DMS79 treated with DMSO at 0.1 percent for 48 hours (cell line): ENCODE data around the gene PPP2R1B.
"Not testable (repeated sequence)": the region's sequence is repeated elsewhere in the genome, so short reads cannot be mapped to it uniquely, and the experiment has no call there.

Source experiments
- DNase-seq: peaks from one replicate; lab custom pipeline; 2025; lab: John Stamatoyannopoulos, UW

The PPP2R1B gene

DNA sequence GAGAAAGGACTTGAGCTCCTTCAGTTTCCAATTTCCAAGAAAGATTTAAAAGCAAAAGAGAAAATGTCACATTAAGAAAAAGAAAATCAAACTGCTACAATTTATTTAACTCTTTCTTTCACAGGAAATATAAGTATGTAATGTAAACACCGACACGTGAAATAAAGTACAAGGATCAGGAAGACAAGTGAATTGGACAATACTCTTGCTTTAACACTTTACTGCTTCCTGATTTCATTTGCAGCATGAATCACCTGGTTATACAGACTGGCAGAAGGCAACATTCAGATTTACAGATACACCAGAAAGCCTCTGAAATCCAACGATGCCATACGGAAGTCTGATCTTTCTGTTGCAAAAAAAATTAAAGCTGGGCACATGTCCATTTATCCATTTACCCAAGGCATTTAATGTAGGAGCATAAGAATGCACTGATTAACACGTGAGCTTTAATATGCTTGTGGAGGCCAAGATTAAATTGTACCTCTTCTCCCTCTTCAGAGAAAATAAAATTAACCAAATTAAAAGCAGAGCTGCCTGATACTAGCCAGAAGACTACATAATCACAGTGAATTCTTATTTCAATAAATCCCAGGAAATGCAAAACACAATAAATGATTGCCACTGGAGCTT is 16.0 kb upstream of the PPP2R1B start:
- DNase-seq = no peak

DNA sequence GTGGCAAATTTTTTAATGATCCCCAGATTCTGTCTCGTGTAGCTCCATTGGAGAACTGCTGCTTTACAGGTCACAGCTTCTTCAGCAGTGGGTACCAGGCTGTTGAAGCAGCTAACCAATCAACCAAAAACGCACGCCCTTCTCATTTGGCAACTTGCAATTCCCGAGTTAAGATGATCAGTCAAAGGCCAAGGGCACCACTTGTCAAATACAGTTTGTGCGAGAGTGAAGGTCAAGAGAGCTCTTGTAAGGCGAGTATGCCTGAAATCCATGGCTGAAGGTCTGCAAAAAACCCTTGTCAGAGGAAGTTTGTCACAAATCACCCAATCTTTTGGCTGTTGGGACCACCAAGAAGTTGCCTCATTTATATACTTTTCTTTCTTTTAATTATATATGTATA is 12.9 kb upstream of the PPP2R1B start:
- no peak for DNase-seq

DNA sequence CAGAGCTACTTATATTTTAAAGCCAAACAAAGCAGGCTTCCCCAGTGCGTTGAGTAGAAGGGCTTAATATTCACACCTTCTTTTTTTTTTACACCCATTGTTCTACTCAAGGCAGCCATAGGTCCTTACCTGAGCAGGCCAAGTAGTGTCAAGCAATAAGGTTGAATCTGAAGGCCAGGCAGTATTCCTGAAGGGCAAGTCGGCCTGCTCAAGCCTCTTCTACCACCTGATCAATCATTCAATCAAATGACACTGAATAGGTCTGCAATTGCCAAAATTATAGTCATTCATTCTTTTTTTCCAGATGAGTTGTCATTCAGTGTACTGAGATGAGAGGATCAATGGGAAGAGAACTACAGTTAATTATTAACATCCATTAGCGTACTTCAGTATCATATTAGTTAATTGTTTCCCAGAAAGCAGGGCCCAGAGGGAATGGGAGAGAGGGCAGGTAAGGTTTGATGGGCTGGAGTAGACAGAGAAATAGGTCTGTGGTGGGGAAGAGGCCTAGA is 11.9 kb upstream of the PPP2R1B start:
- DNase-seq = no peak

DNA sequence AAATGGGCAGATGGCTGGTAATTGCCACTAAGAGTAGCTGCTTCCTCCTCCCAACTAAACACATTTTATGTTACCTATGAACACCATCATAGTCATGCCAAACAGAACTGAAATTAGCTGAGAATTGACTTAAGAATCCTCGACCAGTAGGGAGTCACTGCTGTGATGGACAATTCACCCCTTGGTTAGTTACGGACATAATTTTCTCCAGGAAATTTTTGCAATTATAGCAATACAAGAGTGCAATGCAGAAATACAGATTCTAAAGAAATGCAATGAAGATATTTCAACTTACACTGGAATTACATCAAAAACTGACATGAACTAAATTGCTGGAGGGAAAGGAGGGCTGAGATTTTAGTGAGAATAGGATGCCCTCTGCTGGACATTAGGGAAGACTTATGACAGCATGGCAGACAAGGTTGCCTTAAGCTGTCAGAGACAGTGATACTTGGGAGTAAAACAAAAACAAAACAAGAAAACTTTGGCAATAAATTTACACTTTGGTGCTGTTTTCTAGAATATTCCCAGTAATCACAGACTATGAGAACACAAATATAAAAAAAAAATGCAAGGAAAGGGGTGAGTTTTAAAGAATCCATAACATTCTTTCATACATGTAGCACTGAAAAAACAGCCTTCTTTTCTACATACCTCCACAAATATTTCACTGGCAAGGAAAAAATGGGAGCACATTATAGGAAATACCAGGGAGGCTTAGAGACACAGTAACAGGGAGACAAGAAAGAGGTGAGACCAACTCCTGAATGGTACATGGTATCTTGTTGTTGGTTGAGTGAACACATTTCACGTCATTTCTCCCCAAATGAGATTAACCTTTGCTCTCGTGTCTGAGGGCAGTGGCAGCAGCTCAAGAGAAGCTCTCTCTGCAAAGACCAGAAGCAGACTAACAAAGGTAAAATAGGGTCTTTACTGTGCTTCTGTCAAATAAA is 11.2 kb upstream of the PPP2R1B start:
- peak; percentile 85 for DNase-seq

DNA sequence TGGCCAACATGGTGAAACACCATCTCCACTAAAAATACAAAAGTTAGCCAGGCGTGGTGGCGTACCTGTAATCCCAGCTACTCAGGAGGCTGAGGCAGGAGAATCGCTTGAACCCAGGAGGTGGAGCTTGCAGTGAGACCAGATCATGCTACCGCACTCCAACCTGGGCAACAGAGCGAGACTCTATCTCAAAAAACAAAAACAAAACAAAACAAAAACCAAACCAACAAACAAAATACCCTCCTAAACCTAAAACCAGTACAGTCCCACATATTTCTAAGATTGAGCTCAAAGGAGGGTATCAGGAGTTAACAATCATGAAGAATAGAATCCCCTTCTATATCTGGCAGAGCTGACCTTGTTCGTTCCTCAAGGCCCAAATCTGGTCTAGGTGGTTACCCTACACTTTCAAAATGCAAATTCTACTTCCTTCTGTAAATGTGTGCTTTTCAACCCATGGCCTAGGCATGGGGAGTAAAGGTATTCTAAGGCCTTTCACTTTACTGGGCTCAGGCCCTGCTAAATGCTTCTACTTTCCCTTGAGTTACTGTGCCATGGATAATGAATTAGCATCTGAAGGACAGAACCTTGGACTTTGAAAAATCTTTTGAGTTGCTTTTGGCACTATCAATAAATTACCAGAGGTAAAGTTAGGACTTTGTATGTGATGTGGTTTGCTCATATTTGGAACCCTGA is 10.4 kb upstream of the PPP2R1B start:
- no peak for DNase-seq

GRCh38 chr11:111774955-111775710 is 8.9 kb upstream of the PPP2R1B start:
- no peak for DNase-seq

GRCh38 chr11:111772535-111772934 is 6.3 kb upstream of the PPP2R1B start:
- no peak for DNase-seq

DNA sequence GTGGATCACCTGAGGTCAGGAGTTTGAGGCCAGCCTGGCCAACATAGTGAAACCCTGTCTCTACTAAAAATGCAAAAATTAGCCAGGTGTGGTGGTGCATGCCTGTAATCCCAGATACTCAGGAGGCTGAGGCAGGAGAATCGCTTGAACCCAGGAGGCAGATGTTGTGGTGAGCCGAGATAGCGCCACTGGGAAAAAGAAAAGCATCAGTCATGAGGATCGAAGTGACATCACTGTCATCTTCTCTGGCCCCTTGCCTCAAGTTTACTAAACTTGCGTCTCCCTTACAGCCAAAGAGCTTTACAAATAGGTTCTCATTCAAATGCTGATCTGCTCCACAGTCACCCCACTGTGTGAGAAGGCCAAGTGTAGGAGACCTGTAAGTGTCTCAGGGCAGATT is 5.0 kb upstream of the PPP2R1B start:
- not testable (repeated sequence) for DNase-seq

DNA sequence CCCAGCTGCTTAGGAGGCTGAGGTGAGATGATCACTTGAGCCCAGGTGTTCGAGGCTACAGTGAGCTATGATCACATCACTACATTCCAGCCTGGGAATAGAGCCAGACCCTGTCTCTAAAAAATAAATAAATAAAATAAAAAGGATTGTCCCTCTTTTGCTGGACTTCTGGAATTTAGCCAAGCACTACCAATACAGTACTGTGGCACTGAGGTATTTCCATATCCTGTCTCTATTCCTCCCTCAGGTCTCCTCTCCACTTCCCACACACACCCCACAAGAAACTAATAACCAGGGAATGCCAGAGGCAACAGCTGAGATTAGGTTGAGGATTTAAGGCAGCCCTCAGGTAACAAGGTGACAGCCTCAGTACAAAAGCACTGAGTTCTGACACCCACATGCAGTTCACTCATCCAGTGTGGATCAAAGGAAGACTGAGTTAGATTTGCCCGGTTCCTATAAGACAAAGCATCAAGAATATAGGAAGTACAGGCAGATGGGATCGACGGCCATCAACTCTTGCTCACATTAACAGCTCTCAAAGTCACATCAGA is 4.5 kb upstream of the PPP2R1B start:
- peak; percentile 54 for DNase-seq

- no peak for DNase-seq
These were observed 599 bp upstream of the PPP2R1B start for GRCh38 chr11:111766834-111767142.

- DNase-seq = peak; percentile 40
These were observed 737 bp downstream of the PPP2R1B start for GRCh38 chr11:111765320-111765983.

DNA sequence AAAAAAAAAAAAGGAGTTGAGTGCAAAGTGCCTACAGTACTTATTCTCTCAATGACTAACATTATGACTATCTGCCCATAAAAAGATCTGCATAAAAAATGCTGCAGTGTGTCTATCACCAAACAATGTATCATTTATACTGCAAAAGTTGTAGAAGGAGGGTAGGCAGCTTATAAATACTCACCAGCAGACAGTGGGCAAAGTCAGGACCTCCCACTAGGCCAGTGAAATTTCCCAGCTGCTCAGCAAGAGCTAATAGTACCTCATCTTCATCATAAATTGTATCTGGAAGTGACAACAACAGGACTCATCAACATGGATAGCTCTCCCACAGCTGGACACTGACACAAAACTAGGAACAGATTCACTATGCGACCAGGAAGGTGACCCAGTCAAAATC is 1.6 kb downstream of the PPP2R1B start:
- DNase-seq = no peak

DNA sequence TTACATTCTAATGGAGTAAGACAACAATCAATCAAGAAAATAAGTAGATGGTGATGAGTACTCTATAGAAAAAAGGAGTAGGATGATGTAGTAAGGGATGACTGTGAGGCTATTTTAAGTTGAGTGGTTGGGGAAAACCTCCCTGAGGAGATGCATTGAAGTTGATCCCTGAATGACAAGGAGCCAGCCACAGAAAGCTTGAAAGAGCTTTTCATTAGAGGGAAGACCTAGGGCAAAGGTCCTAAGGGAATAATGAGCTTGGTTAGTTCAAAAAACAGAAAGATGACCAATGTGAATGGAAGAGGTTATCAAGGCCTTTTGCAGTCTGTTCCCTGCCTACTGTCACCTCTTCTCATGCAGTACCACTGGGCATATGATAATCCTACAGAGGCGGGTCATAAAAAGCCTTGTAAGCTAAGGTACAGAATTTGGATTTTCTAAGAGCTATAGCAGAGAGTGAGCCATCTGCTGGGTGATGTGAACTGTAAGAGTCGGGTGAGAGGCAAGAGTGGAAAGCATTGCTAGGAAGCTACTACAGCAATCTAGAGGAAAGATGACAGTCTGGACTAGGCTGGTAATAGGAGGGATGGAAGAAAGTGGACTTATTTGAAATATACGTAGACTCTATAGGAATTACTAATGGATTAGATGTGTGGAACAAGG is 3.1 kb downstream of the PPP2R1B start:
- DNase-seq = no peak

DNA sequence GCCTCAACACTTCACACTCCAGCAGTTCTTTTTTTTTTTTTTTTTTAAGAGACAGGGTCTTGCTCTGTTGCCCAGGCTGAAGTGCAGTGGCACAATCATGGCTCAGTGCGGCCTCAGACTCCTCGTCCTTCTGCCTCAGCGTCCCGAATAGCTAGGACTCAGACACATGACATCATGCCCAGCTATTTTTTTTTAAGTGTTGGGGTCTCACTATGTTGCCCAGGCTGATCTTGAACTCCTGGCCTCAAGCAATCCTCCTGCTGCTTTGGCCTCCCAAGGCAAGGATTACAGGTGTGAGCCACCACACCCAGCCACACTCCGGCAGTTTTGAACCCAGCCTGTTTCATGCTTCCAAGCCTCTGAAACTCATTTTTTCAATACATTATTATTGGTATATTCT is 3.7 kb downstream of the PPP2R1B start:
- DNase-seq = no peak

GRCh38 chr11:111761036-111761435 is 5.2 kb downstream of the PPP2R1B start:
- DNase-seq = no peak

DNA sequence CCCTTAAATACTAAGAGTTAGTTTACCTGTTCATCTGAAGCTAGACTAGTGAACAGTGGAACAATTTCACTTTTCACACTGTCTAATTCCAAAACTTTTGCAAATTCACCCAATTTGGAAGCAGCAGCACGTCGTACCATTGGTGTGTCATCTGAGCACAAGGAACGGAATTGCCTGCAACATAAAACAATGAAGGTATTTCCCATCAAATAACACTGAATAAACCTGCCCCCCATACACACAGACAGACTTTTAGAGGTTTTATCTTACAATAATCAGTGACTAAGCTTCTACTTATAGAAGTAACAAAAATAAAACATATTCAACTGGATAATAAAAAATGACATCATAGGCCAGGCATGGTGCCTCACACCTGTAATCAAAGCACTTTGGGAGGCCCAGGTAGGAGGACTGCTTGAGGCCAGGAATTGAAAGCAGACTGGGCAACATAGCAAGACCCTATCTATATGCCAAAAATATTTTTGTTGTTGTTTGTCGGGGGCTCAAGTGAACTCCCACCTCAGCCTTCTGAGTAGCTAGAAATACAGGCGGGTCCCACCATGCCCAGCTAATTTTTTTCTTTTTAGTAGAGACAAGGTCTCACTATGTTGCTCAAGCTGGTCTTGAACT is 6.3 kb downstream of the PPP2R1B start:
- DNase-seq = no peak

GRCh38 chr11:111759376-111759775 is 6.8 kb downstream of the PPP2R1B start:
- no peak for DNase-seq

GRCh38 chr11:111756097-111756496 is 10.1 kb downstream of the PPP2R1B start:
- no peak for DNase-seq

DNA sequence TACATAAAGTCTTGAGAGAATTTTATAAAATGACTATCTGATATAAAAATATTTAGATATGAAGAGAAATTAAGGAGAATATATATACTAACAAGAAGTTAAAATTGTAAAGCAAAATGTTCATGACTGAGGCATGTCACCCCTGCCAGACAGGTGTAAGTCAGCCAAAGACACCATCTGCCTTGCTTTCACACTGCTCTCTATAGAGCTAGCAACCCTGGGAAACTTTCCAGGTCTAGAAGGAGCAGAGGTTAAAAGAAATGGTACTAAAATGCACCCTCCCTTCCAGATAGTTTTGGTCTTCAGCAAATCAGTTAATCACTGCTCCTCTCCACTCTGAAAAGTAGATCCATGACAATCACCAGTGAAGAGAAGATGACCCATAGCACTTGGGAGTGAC is 16.5 kb downstream of the PPP2R1B start:
- DNase-seq = no peak
